ENCODE measurements around the gene UBE2M. TPM values are rescaled to one million over a fixed set of nuclear protein-coding genes. Genes with fewer than 3 reads are reported as not detected.

Gene UBE2M
- polyA plus RNA-seq, 1 of the 3 experiments (the other 2 are of a cell fraction) = 135 TPM

DNA sequence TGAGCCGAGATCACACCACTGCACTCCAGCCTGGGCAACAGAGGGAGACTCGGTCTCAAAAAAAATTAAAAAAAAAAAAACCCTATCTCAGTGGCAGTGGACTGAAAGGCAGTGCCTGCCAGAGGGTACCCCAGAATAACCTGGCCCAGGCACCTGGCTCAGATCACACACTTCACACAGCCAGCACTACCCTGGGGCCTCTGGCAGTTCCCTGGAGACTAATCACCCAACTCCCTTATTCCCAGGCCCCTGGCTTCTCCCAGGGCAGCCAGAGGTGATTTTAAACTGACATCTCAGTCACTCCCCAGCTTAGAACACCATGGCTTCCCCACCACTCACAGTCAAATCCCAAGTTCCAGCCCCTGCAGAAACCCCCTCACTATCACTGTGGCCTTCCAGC is 43.2 kb downstream of the UBE2M start:
- no peak overlapping the region for H2AFZ ChIP-seq (ENCODE audit: low read depth)
- no peak overlapping the region for H3K4me3 ChIP-seq (ENCODE audit: low read depth in 2 of 2, low read length in 1 of 2)
- H3K4me1 ChIP-seq (ENCODE audit: control insufficient read depth in 1 of 2, insufficient read depth in 2 of 2, low read depth in 1 of 2, low read length in 1 of 2) = peaks cover 0 to 34% of the 10 kb centered on the region in 2 experiments; a peak in 1 of 4 replicates
- H3K9me2 ChIP-seq = no peaks in the 10 kb centered on the region
- H3K9me3 ChIP-seq = no peaks in the 10 kb centered on the region
- H3K27me3 ChIP-seq (ENCODE audit: insufficient read depth) = no peaks in the 10 kb centered on the region
- WGBS (ENCODE audit: low lambda C conversion rate) = 95% methylated on average over 2 of the region's 2 CpGs
- no peak overlapping the region for H3K9ac ChIP-seq
- TF ChIP-seq TAF1 (IDR thresholded peaks at IDR 0.05; ENCODE audit: borderline replicate concordance, low read depth, low read length) (no peak), RFX5 (IDR thresholded peaks at IDR 0.05; ENCODE audit: low read length) (no peak), RCOR1 (IDR thresholded peaks at IDR 0.05; ENCODE audit: low read length) (no peak), SMC3 (IDR thresholded peaks at IDR 0.05; ENCODE audit: low read depth, low read length) (no peak), PBX3 (IDR thresholded peaks at IDR 0.05) (no peak), SIN3A (IDR thresholded peaks at IDR 0.05; ENCODE audit: borderline replicate concordance, low read depth, low read length) (no peak), MAX (IDR thresholded peaks at IDR 0.05; ENCODE audit: low read depth) (no peak), IRF3 (IDR thresholded peaks at IDR 0.05; ENCODE audit: low read depth, low read length) (no peak), GABPA (IDR thresholded peaks at IDR 0.05; ENCODE audit: low read depth) (no peak), CTCF (IDR thresholded peaks at IDR 0.05) (no peak), RAD21 (IDR thresholded peaks at IDR 0.05; ENCODE audit: low read length) (no peak), RXRA (IDR thresholded peaks at IDR 0.05; ENCODE audit: borderline replicate concordance, low read depth) (no peak), MEF2A (IDR thresholded peaks at IDR 0.05; ENCODE audit: borderline replicate concordance, low read depth) (no peak)
- TF ChIP-seq, protein P1, sequence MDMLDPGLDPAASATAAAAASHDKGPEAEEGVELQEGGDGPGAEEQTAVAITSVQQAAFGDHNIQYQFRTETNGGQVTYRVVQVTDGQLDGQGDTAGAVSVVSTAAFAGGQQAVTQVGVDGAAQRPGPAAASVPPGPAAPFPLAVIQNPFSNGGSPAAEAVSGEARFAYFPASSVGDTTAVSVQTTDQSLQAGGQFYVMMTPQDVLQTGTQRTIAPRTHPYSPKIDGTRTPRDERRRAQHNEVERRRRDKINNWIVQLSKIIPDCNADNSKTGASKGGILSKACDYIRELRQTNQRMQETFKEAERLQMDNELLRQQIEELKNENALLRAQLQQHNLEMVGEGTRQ (IDR thresholded peaks at IDR 0.05; ENCODE audit: borderline replicate concordance, low read depth, low read length) = no peak
- CTCF ChIA-PET = interaction anchor here (2.4 kb wide), 1 partner anchor 15 kb away, joined by 23 read pairs; no protein-coding TSS in a partner anchor
- peaks cover 9 to 28% of the 10 kb centered on the region in 2 experiments for H3K36me3 ChIP-seq (replicated peaks in 1 of 2; ENCODE audit: control insufficient read depth in 1 of 2, insufficient read depth in 2 of 2, low read length in 1 of 2)
- peaks cover 19% of the 10 kb centered on the region for H3F3A ChIP-seq (replicated peaks; ENCODE audit: insufficient read depth)
- H3K4me2 ChIP-seq = no peak overlapping the region
- no peak for DNase-seq
- POLR2A ChIA-PET = no interaction called here
- no peaks in the 10 kb centered on the region; the same call in 1 of the 2 replicates for H4K20me1 ChIP-seq (ENCODE audit: insufficient read depth)
- H3K27ac ChIP-seq (ENCODE audit: low read depth in 2 of 2, low read length in 1 of 2) = no peak overlapping the region
- peaks cover 57% of the 10 kb centered on the region for H3K79me2 ChIP-seq (ENCODE audit: insufficient read depth)
